OCI-LY1 (cell line): Measurements from ENCODE around the gene TBX10.
"Not testable (repeated sequence)": the region's sequence is repeated elsewhere in the genome, so short reads cannot be mapped to it uniquely, and the experiment has no call there.

Experiments
- H2AFZ ChIP-seq: fragments of 200-600 bp; sonication (generic), shearing (Covaris generic); 2 replicates; pipeline ENCODE4 v1.6.0; 2014; ENCODE audit warnings: antibody characterized with exemption, mild to moderate bottlenecking, low read length
- H3F3A ChIP-seq: fragments of 200-600 bp; sonication (generic), shearing (Covaris generic); 2 replicates; pipeline ENCODE4 v1.6.0; 2014; ENCODE audit warnings: mild to moderate bottlenecking, antibody characterized with exemption, low read length, moderate library complexity; ENCODE audit not compliant: insufficient read depth
- H3K27ac ChIP-seq: fragments of 200-600 bp; sonication (generic); 2 replicates; pipeline ENCODE4 v1.5.1; 2014; ENCODE audit warnings: low read length, mixed run types, mild to moderate bottlenecking, low read depth; ENCODE audit not compliant: poor library complexity, severe bottlenecking
- H3K27me3 ChIP-seq: fragments of 200-600 bp; sonication (generic); 2 replicates; pipeline ENCODE4 v1.6.0; 2014; ENCODE audit warnings: antibody characterized with exemption, mild to moderate bottlenecking, low read length, moderate library complexity; ENCODE audit not compliant: insufficient read depth
- H3K36me3 ChIP-seq: fragments of 200-600 bp; sonication (generic); 2 replicates; pipeline ENCODE4 v1.6.1; 2014; ENCODE audit warnings: mild to moderate bottlenecking, antibody characterized with exemption, low read length, moderate library complexity, mixed read lengths; ENCODE audit not compliant: insufficient read depth
- H3K4me1 ChIP-seq: fragments of 200-600 bp; sonication (generic); 2 replicates; pipeline ENCODE4 v1.5.1; 2014; ENCODE audit warnings: mild to moderate bottlenecking, low read length, moderate library complexity; ENCODE audit not compliant: insufficient read depth, severe bottlenecking
- H3K4me2 ChIP-seq: fragments of 200-600 bp; sonication (generic), shearing (Covaris generic); 2 replicates; pipeline ENCODE4 v1.6.1; 2014; ENCODE audit warnings: low read length
- H3K4me3 ChIP-seq: fragments of 200-600 bp; sonication (generic); 2 replicates; pipeline ENCODE4 v1.5.1; 2014; ENCODE audit warnings: low read length, low read depth, mild to moderate bottlenecking, mixed read lengths; ENCODE audit not compliant: poor library complexity, severe bottlenecking
- H3K79me2 ChIP-seq: fragments of 200-600 bp; shearing (Covaris generic); 2 replicates; pipeline ENCODE4 v1.6.1; 2016; ENCODE audit warnings: mixed run types, low read length, mixed read lengths; ENCODE audit not compliant: insufficient read depth
- H3K9ac ChIP-seq: fragments of 200-600 bp; sonication (generic), shearing (Covaris generic); 2 replicates; pipeline ENCODE4 v1.6.1; 2014; ENCODE audit warnings: mild to moderate bottlenecking, low read length, mixed read lengths
- H3K9me2 ChIP-seq: fragments of 200-600 bp; sonication (generic), shearing (Covaris generic); 2 replicates; pipeline ENCODE4 v1.6.1; 2014; ENCODE audit warnings: low read depth, mild to moderate bottlenecking, low read length, mixed read lengths
- H3K9me3 ChIP-seq: fragments of 200-600 bp; shearing (Covaris generic); 2 replicates; pipeline ENCODE4 v1.6.1; 2014; ENCODE audit warnings: low read length, mixed read lengths
- H4K20me1 ChIP-seq: fragments of 200-600 bp; sonication (generic), shearing (Covaris generic); 2 replicates; pipeline ENCODE4 v1.6.0; 2016; ENCODE audit warnings: mild to moderate bottlenecking, low read length; ENCODE audit not compliant: insufficient read depth
- CTCF ChIP-seq: fragments of 200-600 bp; sonication (generic), shearing (Covaris generic); IDR thresholded peaks from 2 replicates; pipeline ENCODE4 v1.5.1; 2017; ENCODE audit warnings: mild to moderate bottlenecking, antibody characterized with exemption, low read length, moderate library complexity, mixed read lengths
- EZH2 ChIP-seq: fragments of 200-600 bp; sonication (generic), shearing (Covaris generic); IDR thresholded peaks from 2 replicates; pipeline ENCODE4 v1.8.0; 2017; ENCODE audit warnings: borderline replicate concordance, mixed run types, mild to moderate bottlenecking, antibody characterized with exemption, low read length, moderate library complexity, mixed read lengths

TBX10 gene

DNA sequence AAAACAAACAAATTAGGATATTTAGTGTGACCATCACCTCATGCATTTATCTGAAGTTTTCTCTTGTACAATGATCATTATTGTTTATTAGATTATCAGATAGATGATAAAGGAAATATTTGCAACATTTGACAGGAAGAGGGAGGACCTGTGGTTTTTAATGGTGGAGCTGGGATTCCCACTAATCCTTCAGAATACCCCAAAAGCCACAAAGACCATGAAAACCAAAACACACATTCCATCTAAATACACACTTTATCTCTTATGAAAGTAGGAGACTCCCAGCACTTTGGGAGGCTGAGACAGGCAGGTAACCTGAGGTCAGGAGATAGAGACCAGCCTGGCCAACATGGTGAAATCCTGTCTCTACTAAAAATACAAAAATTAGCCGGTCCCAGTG lies 40.4 kb downstream of the TBX10 start:
- Histone ChIP-seq H3K9me2 (no peaks in the 10 kb centered on the region), H3K79me2 (no peaks in the 10 kb centered on the region), H3K4me1 (peaks cover 18% of the 10 kb centered on the region), H3K4me2 (no peak overlapping the region), H3K36me3 (no peaks in the 10 kb centered on the region; the same call in 1 of the 2 replicates), H2AFZ (no peak overlapping the region), H3F3A (no peaks in the 10 kb centered on the region), H3K9me3 (0 out of 2 replicates have a peak, but pooled peaks cover 2% of the 10 kb centered on the region), H4K20me1 (no peaks in the 10 kb centered on the region), H3K27ac (no peak overlapping the region), H3K9ac (no peak overlapping the region), H3K27me3 (peaks cover 3% of the 10 kb centered on the region; the same call in 1 of the 2 replicates), H3K4me3 (no peak overlapping the region)
- TF ChIP-seq CTCF (no peak), EZH2 (no peak)

GRCh38 chr11:67597963-67598362 lies 41.6 kb downstream of the TBX10 start:
- not testable (repeated sequence) for H3K36me3 ChIP-seq, H3K27me3 ChIP-seq, H3K79me2 ChIP-seq, H3K9ac ChIP-seq, H2AFZ ChIP-seq, H3K4me3 ChIP-seq, H3K4me2 ChIP-seq, H3K27ac ChIP-seq, H3K9me2 ChIP-seq, H3F3A ChIP-seq, H4K20me1 ChIP-seq, H3K9me3 ChIP-seq
- peaks cover 18% of the 10 kb centered on the region for H3K4me1 ChIP-seq

DNA sequence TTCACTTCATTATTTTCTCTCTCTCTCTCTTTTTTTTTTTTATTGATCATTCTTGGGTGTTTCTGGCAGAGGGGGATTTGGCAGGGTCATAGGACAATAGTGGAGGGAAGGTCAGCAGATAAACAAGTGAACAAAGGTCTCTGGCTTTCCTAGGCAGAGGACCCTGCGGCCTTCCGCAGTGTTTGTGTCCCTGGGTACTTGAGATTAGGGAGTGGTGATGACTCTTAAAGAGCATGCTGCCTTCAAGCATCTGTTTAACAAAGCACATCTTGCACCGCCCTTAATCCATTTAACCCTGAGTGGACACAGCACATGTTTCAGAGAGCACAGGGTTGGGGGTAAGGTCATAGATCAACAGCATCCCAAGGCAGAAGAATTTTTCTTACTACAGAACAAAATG lies 42.1 kb downstream of the TBX10 start:
- H3K27ac ChIP-seq, H3K9ac ChIP-seq, H3K9me2 ChIP-seq, H3K9me3 ChIP-seq, H2AFZ ChIP-seq, H4K20me1 ChIP-seq, H3K27me3 ChIP-seq, H3F3A ChIP-seq, H3K79me2 ChIP-seq, H3K36me3 ChIP-seq, H3K4me3 ChIP-seq, H3K4me2 ChIP-seq: not testable (repeated sequence)
- peaks cover 18% of the 10 kb centered on the region for H3K4me1 ChIP-seq

- no peak for TF ChIP-seq EZH2
- TF ChIP-seq CTCF, result no peak
- H3K36me3 ChIP-seq, result no peaks in the 10 kb centered on the region; the same call in 1 of the 2 replicates
- H4K20me1 ChIP-seq, result no peaks in the 10 kb centered on the region
- H2AFZ ChIP-seq, result no peak overlapping the region
- no peaks in the 10 kb centered on the region for H3K79me2 ChIP-seq
- H3K27ac ChIP-seq, result no peak overlapping the region
- H3K27me3 ChIP-seq, result no peaks in the 10 kb centered on the region; the same call in 1 of the 2 replicates
- H3F3A ChIP-seq, result no peaks in the 10 kb centered on the region
- H3K9ac ChIP-seq, result no peak overlapping the region
- H3K9me3 ChIP-seq, result 0 out of 2 replicates have a peak, but pooled peaks cover 2% of the 10 kb centered on the region
- H3K4me1 ChIP-seq, result peaks cover 18% of the 10 kb centered on the region
- H3K9me2 ChIP-seq, result no peaks in the 10 kb centered on the region
- no peak overlapping the region for H3K4me3 ChIP-seq
- H3K4me2 ChIP-seq, result no peak overlapping the region
Measured at GRCh38 chr11:67596753-67597300, 42.7 kb downstream of the TBX10 start.
